HTR-8/SVneo (cell line): ENCODE data around the gene ZNF592.

Experiments
- DNase-seq: peaks from one replicate; pipeline ENCODE4 v3.0.0; 2011; ENCODE audit warnings: low spot score, mixed read lengths; ENCODE audit not compliant: insufficient read length
- FAIRE-seq: peaks from 2 replicates; lab custom pipeline; 2011; peaks lifted over from hg19 to GRCh38; lab: Jason Lieb, UNC

ZNF592 gene

GRCh38 chr15:84772467-84772866 is 24.1 kb downstream of the ZNF592 start:
- no peak for DNase-seq
- no peak for FAIRE-seq

- FAIRE-seq (no peak), DNase-seq (no peak)
Measured at GRCh38 chr15:84773716-84774115, 25.3 kb downstream of the ZNF592 start.

- FAIRE-seq (no peak), DNase-seq (no peak)
Measured at GRCh38 chr15:84775867-84776449, 27.6 kb downstream of the ZNF592 start.

- no peak for FAIRE-seq
- DNase-seq = no peak
Measured at GRCh38 chr15:84778194-84778593, 29.8 kb downstream of the ZNF592 start.

- FAIRE-seq = no peak
- DNase-seq = no peak
Measured at GRCh38 chr15:84780492-84780891, 32.1 kb downstream of the ZNF592 start.

- DNase-seq = no peak
Measured at GRCh38 chr15:84781495-84781894, 33.1 kb downstream of the ZNF592 start.

GRCh38 chr15:84782346-84782745 is 34.0 kb downstream of the ZNF592 start:
- FAIRE-seq (no peak), DNase-seq (no peak)

More at GRCh38 chr15:84781495-84781894, 33.1 kb downstream of the ZNF592 start:
- FAIRE-seq = no peak

- no peak for DNase-seq
- FAIRE-seq = no peak
Measured at GRCh38 chr15:84783493-84784251, 35.3 kb downstream of the ZNF592 start.

GRCh38 chr15:84784262-84784661 is 35.9 kb downstream of the ZNF592 start:
- FAIRE-seq = no peak
- DNase-seq = no peak

GRCh38 chr15:84785053-84785452 is 36.7 kb downstream of the ZNF592 start:
- no peak for FAIRE-seq
- DNase-seq = no peak

- no peak for FAIRE-seq
- DNase-seq = no peak
Measured at GRCh38 chr15:84788500-84788899, 40.1 kb downstream of the ZNF592 start.

GRCh38 chr15:84789762-84790161 is 41.4 kb downstream of the ZNF592 start:
- no peak for DNase-seq
- no peak for FAIRE-seq

- FAIRE-seq (no peak), DNase-seq (no peak)
Measured at GRCh38 chr15:84790676-84791075, 42.3 kb downstream of the ZNF592 start.

GRCh38 chr15:84791763-84792162 is 43.4 kb downstream of the ZNF592 start:
- no peak for DNase-seq
- no peak for FAIRE-seq

GRCh38 chr15:84793431-84794161 is 45.2 kb downstream of the ZNF592 start:
- DNase-seq (no peak), FAIRE-seq (no peak)

- DNase-seq = no peak
- no peak for FAIRE-seq
Measured at GRCh38 chr15:84794162-84794547, 45.8 kb downstream of the ZNF592 start.

- FAIRE-seq = no peak
- no peak for DNase-seq
Measured at GRCh38 chr15:84795186-84795585, 46.8 kb downstream of the ZNF592 start.

- no peak for FAIRE-seq
- DNase-seq = no peak
Measured at GRCh38 chr15:84797212-84797611, 48.8 kb downstream of the ZNF592 start.

- FAIRE-seq (no peak), DNase-seq (no peak)
Measured at GRCh38 chr15:84797801-84798200, 49.4 kb downstream of the ZNF592 start.

GRCh38 chr15:84798436-84798946 is 50.1 kb downstream of the ZNF592 start:
- FAIRE-seq = no peak
- no peak for DNase-seq
